Measurements from ENCODE around the gene MCM3AP.

DNA sequence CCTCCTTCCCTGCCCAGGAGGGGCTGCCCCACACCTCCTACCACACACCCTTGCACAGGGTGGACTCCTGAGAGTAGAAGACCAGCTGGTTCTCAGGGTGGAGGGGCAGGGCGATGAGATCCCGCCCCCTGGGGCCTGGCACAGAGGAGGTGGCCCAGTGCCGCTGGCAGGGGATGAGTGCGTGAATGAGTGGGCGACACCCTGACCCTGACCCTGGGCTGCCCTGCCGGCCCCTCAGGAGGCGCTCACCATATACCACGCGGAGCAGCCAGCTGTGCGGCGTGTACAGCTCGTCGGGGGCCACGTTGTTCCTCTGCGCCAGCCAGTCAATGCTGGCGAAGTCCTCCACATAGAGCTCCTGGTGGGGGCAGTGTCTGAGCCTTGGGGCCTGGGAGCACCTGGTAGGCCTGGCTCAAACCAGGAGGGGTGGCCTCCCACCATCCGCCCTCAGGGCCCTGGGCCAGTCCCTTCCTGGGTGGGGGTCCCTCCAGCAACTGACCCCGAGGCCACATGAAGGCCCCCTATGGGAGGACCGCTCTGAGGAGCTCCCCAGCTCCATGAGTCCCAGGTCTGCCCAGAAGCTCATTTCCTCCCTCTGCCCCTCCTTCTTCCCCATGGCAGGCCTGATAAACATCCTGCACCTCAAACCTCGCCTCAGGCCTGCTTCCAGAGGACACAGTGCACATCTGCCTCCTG, 69.8 kb downstream of the MCM3AP start:
- TF ChIP-seq POLR2A (IDR thresholded peaks at IDR 0.05) = no peak
- TF ChIP-seq, protein P1, sequence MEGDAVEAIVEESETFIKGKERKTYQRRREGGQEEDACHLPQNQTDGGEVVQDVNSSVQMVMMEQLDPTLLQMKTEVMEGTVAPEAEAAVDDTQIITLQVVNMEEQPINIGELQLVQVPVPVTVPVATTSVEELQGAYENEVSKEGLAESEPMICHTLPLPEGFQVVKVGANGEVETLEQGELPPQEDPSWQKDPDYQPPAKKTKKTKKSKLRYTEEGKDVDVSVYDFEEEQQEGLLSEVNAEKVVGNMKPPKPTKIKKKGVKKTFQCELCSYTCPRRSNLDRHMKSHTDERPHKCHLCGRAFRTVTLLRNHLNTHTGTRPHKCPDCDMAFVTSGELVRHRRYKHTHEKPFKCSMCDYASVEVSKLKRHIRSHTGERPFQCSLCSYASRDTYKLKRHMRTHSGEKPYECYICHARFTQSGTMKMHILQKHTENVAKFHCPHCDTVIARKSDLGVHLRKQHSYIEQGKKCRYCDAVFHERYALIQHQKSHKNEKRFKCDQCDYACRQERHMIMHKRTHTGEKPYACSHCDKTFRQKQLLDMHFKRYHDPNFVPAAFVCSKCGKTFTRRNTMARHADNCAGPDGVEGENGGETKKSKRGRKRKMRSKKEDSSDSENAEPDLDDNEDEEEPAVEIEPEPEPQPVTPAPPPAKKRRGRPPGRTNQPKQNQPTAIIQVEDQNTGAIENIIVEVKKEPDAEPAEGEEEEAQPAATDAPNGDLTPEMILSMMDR (IDR thresholded peaks at IDR 0.05) = no peak

Data from body of pancreas (tissue), 4 donors.